Measurements from ENCODE around the gene SLC22A15.

- no peak for TF ChIP-seq POLR2A (IDR thresholded peaks at IDR 0.05)
- TF ChIP-seq, protein P1, sequence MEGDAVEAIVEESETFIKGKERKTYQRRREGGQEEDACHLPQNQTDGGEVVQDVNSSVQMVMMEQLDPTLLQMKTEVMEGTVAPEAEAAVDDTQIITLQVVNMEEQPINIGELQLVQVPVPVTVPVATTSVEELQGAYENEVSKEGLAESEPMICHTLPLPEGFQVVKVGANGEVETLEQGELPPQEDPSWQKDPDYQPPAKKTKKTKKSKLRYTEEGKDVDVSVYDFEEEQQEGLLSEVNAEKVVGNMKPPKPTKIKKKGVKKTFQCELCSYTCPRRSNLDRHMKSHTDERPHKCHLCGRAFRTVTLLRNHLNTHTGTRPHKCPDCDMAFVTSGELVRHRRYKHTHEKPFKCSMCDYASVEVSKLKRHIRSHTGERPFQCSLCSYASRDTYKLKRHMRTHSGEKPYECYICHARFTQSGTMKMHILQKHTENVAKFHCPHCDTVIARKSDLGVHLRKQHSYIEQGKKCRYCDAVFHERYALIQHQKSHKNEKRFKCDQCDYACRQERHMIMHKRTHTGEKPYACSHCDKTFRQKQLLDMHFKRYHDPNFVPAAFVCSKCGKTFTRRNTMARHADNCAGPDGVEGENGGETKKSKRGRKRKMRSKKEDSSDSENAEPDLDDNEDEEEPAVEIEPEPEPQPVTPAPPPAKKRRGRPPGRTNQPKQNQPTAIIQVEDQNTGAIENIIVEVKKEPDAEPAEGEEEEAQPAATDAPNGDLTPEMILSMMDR (IDR thresholded peaks at IDR 0.05): no peak
Measured at GRCh38 chr1:116111524-116112021, 135.3 kb downstream of the SLC22A15 start.

Data from right lobe of liver (tissue), 4 donors.